BLaER1 (cell line): ENCODE results near the gene TSFM.

Experiments used
- H3K27ac ChIP-seq: shearing (Covaris generic); formaldehyde crosslinking; 2 replicates; pipeline ENCODE4 v1.8.1; 2022
- H3K27me3 ChIP-seq: shearing (Covaris generic); formaldehyde crosslinking; 2 replicates; pipeline ENCODE4 v1.8.1; 2022
- H3K36me3 ChIP-seq: shearing (Covaris generic); formaldehyde crosslinking; 2 replicates; pipeline ENCODE4 v1.8.1; 2022
- H3K4me1 ChIP-seq: shearing (Covaris generic); formaldehyde crosslinking; 2 replicates; pipeline ENCODE4 v1.8.1; 2022
- H3K4me2 ChIP-seq: shearing (Covaris generic); formaldehyde crosslinking; 2 replicates; pipeline ENCODE4 v1.8.1; 2022
- H3K4me3 ChIP-seq: shearing (Covaris generic); formaldehyde crosslinking; 2 replicates; pipeline ENCODE4 v1.8.1; 2022
- H3K9ac ChIP-seq: shearing (Covaris generic); formaldehyde crosslinking; 2 replicates; pipeline ENCODE4 v1.8.1; 2022
- H3K9me3 ChIP-seq: shearing (Covaris generic); formaldehyde crosslinking; 2 replicates; pipeline ENCODE4 v1.8.1; 2022
- H4K20me1 ChIP-seq: shearing (Covaris generic); formaldehyde crosslinking; 2 replicates; pipeline ENCODE4 v1.8.1; 2022
- Cebpa-rat ChIP-seq: shearing (Covaris generic); IDR thresholded peaks from 2 replicates; pipeline ENCODE4 v1.8.1; 2022

The TSFM gene

GRCh38 chr12:57762463-57762862 lies 20.1 kb upstream of the TSFM start:
- Histone ChIP-seq H3K4me3 (no peak overlapping the region), H3K9me3 (no peaks in the 10 kb centered on the region; the same call in 1 of the 2 replicates), H4K20me1 (peaks cover 90% of the 10 kb centered on the region), H3K4me1 (peaks cover 12% of the 10 kb centered on the region), H3K27ac (no peak overlapping the region), H3K36me3 (peaks cover 12% of the 10 kb centered on the region; the same call in 1 of the 2 replicates), H3K4me2 (no peak overlapping the region), H3K27me3 (peaks cover 86% of the 10 kb centered on the region), H3K9ac (no peak overlapping the region)
- TF ChIP-seq Cebpa-rat: no peak

- H3K4me1 ChIP-seq: peaks cover 12% of the 10 kb centered on the region
- no peak overlapping the region for H3K4me2 ChIP-seq
- peaks cover 88% of the 10 kb centered on the region for H4K20me1 ChIP-seq
- peaks cover 85% of the 10 kb centered on the region for H3K27me3 ChIP-seq
- H3K4me3 ChIP-seq: no peak overlapping the region
- no peak overlapping the region for H3K27ac ChIP-seq
- no peak for TF ChIP-seq Cebpa-rat
- no peaks in the 10 kb centered on the region; the same call in 1 of the 2 replicates for H3K9me3 ChIP-seq
- no peak overlapping the region for H3K9ac ChIP-seq
- H3K36me3 ChIP-seq: peaks cover 13% of the 10 kb centered on the region
Observed at GRCh38 chr12:57763881-57764661, 18.5 kb upstream of the TSFM start.

- peaks cover 19% of the 10 kb centered on the region for H3K36me3 ChIP-seq
- H3K9ac ChIP-seq: no peak overlapping the region
- TF ChIP-seq Cebpa-rat: no peak
- H3K27ac ChIP-seq: no peak overlapping the region
- H3K4me2 ChIP-seq: peak overlapping the region; percentile 33; the same call in 1 of the 2 replicates
- H3K27me3 ChIP-seq: peaks cover 83% of the 10 kb centered on the region
- H4K20me1 ChIP-seq: peaks cover 88% of the 10 kb centered on the region
- H3K4me3 ChIP-seq: peak overlapping the region; percentile 47; the same call in 1 of the 2 replicates
- H3K4me1 ChIP-seq: peaks cover 12% of the 10 kb centered on the region
- H3K9me3 ChIP-seq: no peaks in the 10 kb centered on the region; the same call in 1 of the 2 replicates
Observed at GRCh38 chr12:57764662-57765002, 18.0 kb upstream of the TSFM start.

- Histone ChIP-seq H4K20me1 (peaks cover 84% of the 10 kb centered on the region), H3K36me3 (peaks cover 24% of the 10 kb centered on the region), H3K4me3 (peak overlapping the region; percentile 47), H3K27me3 (peaks cover 83% of the 10 kb centered on the region), H3K4me2 (peak overlapping the region; percentile 33), H3K4me1 (peaks cover 12% of the 10 kb centered on the region), H3K9me3 (no peaks in the 10 kb centered on the region; the same call in 1 of the 2 replicates), H3K9ac (no peak overlapping the region), H3K27ac (no peak overlapping the region)
- TF ChIP-seq Cebpa-rat: no peak
Observed at GRCh38 chr12:57765003-57765697, 17.4 kb upstream of the TSFM start.

- no peak overlapping the region for H3K27ac ChIP-seq
- H3K27me3 ChIP-seq: peaks cover 81% of the 10 kb centered on the region
- H3K4me1 ChIP-seq: peaks cover 15% of the 10 kb centered on the region
- peaks cover 77% of the 10 kb centered on the region for H4K20me1 ChIP-seq
- H3K9ac ChIP-seq: no peak overlapping the region
- H3K4me3 ChIP-seq: peak overlapping the region; percentile 47
- H3K9me3 ChIP-seq: no peaks in the 10 kb centered on the region; the same call in 1 of the 2 replicates
- TF ChIP-seq Cebpa-rat: no peak
- peaks cover 31% of the 10 kb centered on the region for H3K36me3 ChIP-seq
- H3K4me2 ChIP-seq: peak overlapping the region; percentile 33
Observed at GRCh38 chr12:57765698-57766463, 16.7 kb upstream of the TSFM start.

- Histone ChIP-seq H3K9me3 (no peaks in the 10 kb centered on the region; the same call in 1 of the 2 replicates), H3K27ac (no peak within 1 kb of the TSS), H3K4me3 (no peak within 1 kb of the TSS), H3K27me3 (peaks cover 73% of the 10 kb centered on the region), H3K4me2 (no peak within 1 kb of the TSS), H3K4me1 (peaks cover 21% of the 10 kb centered on the region), H3K36me3 (peaks cover 32% of the 10 kb centered on the region), H3K9ac (no peak within 1 kb of the TSS), H4K20me1 (peaks cover 69% of the 10 kb centered on the region)
- TF ChIP-seq Cebpa-rat: no peak
Observed at GRCh38 chr12:57766464-57767304, 15.9 kb upstream of the TSFM start, which contains the start of gene CYP27B1. Gene CYP27B1 (minus strand): TSS chr12:57767078. CDS start chr12:57767041, 37 bp downstream.

GRCh38 chr12:57767305-57767698 lies 15.3 kb upstream of the TSFM start:
- Histone ChIP-seq H3K27me3 (peaks cover 67% of the 10 kb centered on the region), H3K4me2 (no peak overlapping the region), H3K27ac (no peak overlapping the region)

GRCh38 chr12:57767876-57768275 lies 14.7 kb upstream of the TSFM start:
- peaks cover 61% of the 10 kb centered on the region for H3K27me3 ChIP-seq
- no peak overlapping the region for H3K4me3 ChIP-seq
- H4K20me1 ChIP-seq: peaks cover 58% of the 10 kb centered on the region
- TF ChIP-seq Cebpa-rat: no peak
- H3K9me3 ChIP-seq: no peaks in the 10 kb centered on the region; the same call in 1 of the 2 replicates
- peaks cover 25% of the 10 kb centered on the region for H3K4me1 ChIP-seq
- H3K4me2 ChIP-seq: no peak overlapping the region
- H3K9ac ChIP-seq: no peak overlapping the region
- peaks cover 32% of the 10 kb centered on the region for H3K36me3 ChIP-seq
- H3K27ac ChIP-seq: no peak overlapping the region

More at GRCh38 chr12:57767305-57767698, 15.3 kb upstream of the TSFM start:
- H4K20me1 ChIP-seq: peaks cover 62% of the 10 kb centered on the region
- peaks cover 32% of the 10 kb centered on the region for H3K36me3 ChIP-seq
- no peaks in the 10 kb centered on the region; the same call in 1 of the 2 replicates for H3K9me3 ChIP-seq
- TF ChIP-seq Cebpa-rat: no peak
- no peak overlapping the region for H3K4me3 ChIP-seq
- H3K4me1 ChIP-seq: peaks cover 21% of the 10 kb centered on the region
- H3K9ac ChIP-seq: no peak overlapping the region

GRCh38 chr12:57769594-57769993 lies 13.0 kb upstream of the TSFM start:
- H3K4me3 ChIP-seq: no peak overlapping the region
- H4K20me1 ChIP-seq: peaks cover 43% of the 10 kb centered on the region
- H3K4me2 ChIP-seq: no peak overlapping the region
- H3K9me3 ChIP-seq: no peaks in the 10 kb centered on the region; the same call in 1 of the 2 replicates
- TF ChIP-seq Cebpa-rat: no peak
- H3K4me1 ChIP-seq: peaks cover 35% of the 10 kb centered on the region
- H3K36me3 ChIP-seq: peaks cover 32% of the 10 kb centered on the region
- no peak overlapping the region for H3K27ac ChIP-seq
- no peak overlapping the region for H3K9ac ChIP-seq
- peaks cover 44% of the 10 kb centered on the region for H3K27me3 ChIP-seq
